Mesothelial cell of epicardium (in vitro differentiated cells): ENCODE data around the gene PRR19. TPM values are rescaled to one million over a fixed set of nuclear protein-coding genes. Genes with fewer than 3 reads are reported as not detected.
A peak's percentile ranks its signal among the peaks of the same experiment; 100 is the strongest.
"Not testable (repeated sequence)": the region's sequence is repeated elsewhere in the genome, so short reads cannot be mapped to it uniquely, and the experiment has no call there.

Experiments
- DNase-seq, 2 experiments: peaks; one replicate each; pipeline ENCODE4 v3.0.0; 2021; ENCODE audit warnings: low spot score in 2 of 2; ENCODE audit not compliant: unreplicated experiment in 2 of 2
- H3K27ac Mint-ChIP-seq: 2 replicates; pipeline ENCODE4 v1.8.0; 2021; ENCODE audit warnings: mixed read lengths
- H3K27me3 Mint-ChIP-seq: 2 replicates; pipeline ENCODE4 v1.8.0; 2021; ENCODE audit warnings: low read depth, mixed read lengths
- H3K36me3 Mint-ChIP-seq: 2 replicates; pipeline ENCODE4 v1.8.0; 2021; ENCODE audit warnings: mixed read lengths
- H3K4me1 Mint-ChIP-seq: 2 replicates; pipeline ENCODE4 v1.8.0; 2021; ENCODE audit warnings: mixed read lengths
- H3K4me3 Mint-ChIP-seq: 2 replicates; pipeline ENCODE4 v1.8.0; 2021; ENCODE audit warnings: mild to moderate bottlenecking, moderate library complexity, mixed read lengths
- H3K9me3 Mint-ChIP-seq: 2 replicates; pipeline ENCODE4 v1.8.0; 2021; ENCODE audit warnings: mixed read lengths
- CTCF ChIP-seq: fragments of 200-600 bp; sonication (generic); IDR thresholded peaks from one replicate; pipeline ENCODE4 v1.5.0; 2021; ENCODE audit warnings: antibody characterized with exemption; ENCODE audit not compliant: unreplicated experiment
- total RNA-seq: library from RNA; stranded (reverse); gene quantifications from 3 replicates; pipeline ENCODE4 v1.2.1, GENCODE V29; 2021

Gene PRR19
- total RNA-seq, 1 donor from 2014 or later: 1.7 TPM

GRCh38 chr19:42335374-42335936, 33.5 kb downstream of the PRR19 start:
- no peaks in the 10 kb centered on the region for H3K4me1 Mint-ChIP-seq
- no peaks in the 10 kb centered on the region for H3K27me3 Mint-ChIP-seq
- no peak overlapping the region for H3K27ac Mint-ChIP-seq
- H3K4me3 Mint-ChIP-seq: no peak overlapping the region
- no peaks in the 10 kb centered on the region for H3K9me3 Mint-ChIP-seq
- TF ChIP-seq CTCF: no peak
- no peak for DNase-seq
- H3K36me3 Mint-ChIP-seq: peaks cover 10% of the 10 kb centered on the region

DNA sequence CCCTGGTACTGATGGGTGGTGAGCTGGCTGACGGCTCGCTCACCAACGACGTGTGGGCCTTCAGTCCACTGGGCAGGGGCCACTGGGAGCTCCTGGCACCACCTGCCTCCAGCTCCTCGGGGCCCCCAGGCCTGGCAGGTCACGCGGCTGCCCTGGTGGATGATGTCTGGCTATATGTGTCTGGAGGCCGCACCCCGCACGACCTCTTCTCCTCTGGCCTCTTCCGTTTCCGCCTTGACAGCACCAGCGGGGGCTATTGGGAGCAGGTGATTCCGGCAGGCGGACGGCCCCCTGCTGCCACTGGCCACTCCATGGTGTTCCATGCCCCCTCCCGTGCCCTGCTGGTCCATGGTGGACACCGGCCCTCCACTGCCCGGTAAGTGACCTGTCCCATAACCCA, 34.0 kb downstream of the PRR19 start:
- TF ChIP-seq CTCF: no peak

DNA sequence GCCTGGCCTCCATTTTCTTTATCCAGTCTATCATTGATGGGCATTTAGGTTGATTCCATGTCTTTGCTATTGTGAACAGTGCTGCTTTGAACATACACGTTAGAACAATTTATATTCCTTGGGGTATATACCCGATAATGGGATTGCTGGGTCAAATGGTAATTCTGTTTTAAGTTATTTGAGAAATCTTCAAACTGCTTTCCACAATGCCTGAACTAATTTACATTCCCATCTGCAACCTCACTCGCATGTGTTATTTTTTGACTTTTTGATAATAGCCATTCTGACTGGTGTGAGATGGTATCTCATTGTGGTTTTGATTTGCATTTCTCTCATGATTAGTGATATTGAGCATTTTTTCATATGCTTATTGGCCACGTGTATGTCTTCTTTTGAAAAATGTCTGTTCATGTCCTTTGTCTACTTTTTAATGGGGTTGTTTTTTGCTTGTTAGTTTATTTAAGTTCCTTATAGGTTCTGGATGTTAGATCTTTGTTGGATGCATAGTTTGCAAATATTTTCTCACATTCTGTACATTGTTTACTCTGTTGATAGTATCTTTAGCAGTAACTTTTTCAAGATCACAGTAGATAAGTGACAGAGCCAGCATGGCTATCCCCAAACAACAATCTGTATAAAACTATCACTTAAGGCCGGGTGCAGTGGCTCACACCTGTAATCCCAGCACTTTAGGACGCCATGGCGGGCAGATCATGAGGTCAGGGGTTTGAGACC, 37.4 kb downstream of the PRR19 start:
- H3K4me1 Mint-ChIP-seq, H3K4me3 Mint-ChIP-seq, H3K27me3 Mint-ChIP-seq, DNase-seq, H3K9me3 Mint-ChIP-seq: not testable (repeated sequence)
- Mint-ChIP-seq H3K27ac (peak overlapping the region; percentile 30), H3K36me3 (peaks cover 13% of the 10 kb centered on the region)

More for the DNA sequence above, 34.0 kb downstream of the PRR19 start:
- no peak overlapping the region for H3K4me3 Mint-ChIP-seq
- no peaks in the 10 kb centered on the region for H3K9me3 Mint-ChIP-seq
- H3K4me1 Mint-ChIP-seq: no peaks in the 10 kb centered on the region
- H3K36me3 Mint-ChIP-seq: peaks cover 10% of the 10 kb centered on the region
- H3K27me3 Mint-ChIP-seq: no peaks in the 10 kb centered on the region
- H3K27ac Mint-ChIP-seq: no peak overlapping the region
- no peak for DNase-seq

- not testable (repeated sequence) for H3K4me1 Mint-ChIP-seq, H3K27me3 Mint-ChIP-seq, DNase-seq, H3K9me3 Mint-ChIP-seq, H3K27ac Mint-ChIP-seq, H3K4me3 Mint-ChIP-seq
- peaks cover 17% of the 10 kb centered on the region for H3K36me3 Mint-ChIP-seq
These were observed 38.0 kb downstream of the PRR19 start for GRCh38 chr19:42339922-42340321.

GRCh38 chr19:42343344-42344110, 41.6 kb downstream of the PRR19 start:
- H3K27me3 Mint-ChIP-seq: no peaks in the 10 kb centered on the region
- peaks cover 3% of the 10 kb centered on the region for H3K4me1 Mint-ChIP-seq
- H3K9me3 Mint-ChIP-seq: no peaks in the 10 kb centered on the region
- H3K27ac Mint-ChIP-seq: no peak overlapping the region
- H3K36me3 Mint-ChIP-seq: peaks cover 22% of the 10 kb centered on the region
- DNase-seq: no peak
- no peak overlapping the region for H3K4me3 Mint-ChIP-seq
- TF ChIP-seq CTCF: no peak

- Mint-ChIP-seq H3K9me3 (no peaks in the 10 kb centered on the region), H3K4me3 (no peak overlapping the region), H3K4me1 (peaks cover 3% of the 10 kb centered on the region), H3K36me3 (peaks cover 17% of the 10 kb centered on the region), H3K27me3 (no peaks in the 10 kb centered on the region), H3K27ac (no peak overlapping the region)
- DNase-seq: no peak
- no peak for TF ChIP-seq CTCF
These were observed 42.5 kb downstream of the PRR19 start for GRCh38 chr19:42344336-42344893.
